ENCODE results near the gene CACHD1. TPM values are rescaled to one million over a fixed set of nuclear protein-coding genes. Genes with fewer than 3 reads are reported as not detected.
A peak's percentile ranks its signal among the peaks of the same experiment; 100 is the strongest.

Gene CACHD1
- polyA plus RNA-seq, 1 of the 3 experiments (the other 2 are of a cell fraction), result 2.2 TPM

- peaks cover 5% of the 10 kb centered on the region; the same call in 1 of the 2 replicates for H3K79me2 ChIP-seq (ENCODE audit: insufficient read depth)
- no peaks in the 10 kb centered on the region for H3K9me2 ChIP-seq
- no peak for DNase-seq
- H3F3A ChIP-seq (replicated peaks; ENCODE audit: insufficient read depth), result peaks cover 7% of the 10 kb centered on the region
- WGBS (ENCODE audit: low lambda C conversion rate), result 70% methylated on average over 3 of the region's 3 CpGs
- H3K4me3 ChIP-seq (ENCODE audit: low read depth in 2 of 2, low read length in 1 of 2), result no peak overlapping the region
- H3K9me3 ChIP-seq, result no peaks in the 10 kb centered on the region
- no peak for TF ChIP-seq CTCF (IDR thresholded peaks at IDR 0.05)
- TF ChIP-seq, protein P1, sequence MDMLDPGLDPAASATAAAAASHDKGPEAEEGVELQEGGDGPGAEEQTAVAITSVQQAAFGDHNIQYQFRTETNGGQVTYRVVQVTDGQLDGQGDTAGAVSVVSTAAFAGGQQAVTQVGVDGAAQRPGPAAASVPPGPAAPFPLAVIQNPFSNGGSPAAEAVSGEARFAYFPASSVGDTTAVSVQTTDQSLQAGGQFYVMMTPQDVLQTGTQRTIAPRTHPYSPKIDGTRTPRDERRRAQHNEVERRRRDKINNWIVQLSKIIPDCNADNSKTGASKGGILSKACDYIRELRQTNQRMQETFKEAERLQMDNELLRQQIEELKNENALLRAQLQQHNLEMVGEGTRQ (IDR thresholded peaks at IDR 0.05; ENCODE audit: borderline replicate concordance, low read depth, low read length), result no peak
- TF ChIP-seq, protein P2, sequence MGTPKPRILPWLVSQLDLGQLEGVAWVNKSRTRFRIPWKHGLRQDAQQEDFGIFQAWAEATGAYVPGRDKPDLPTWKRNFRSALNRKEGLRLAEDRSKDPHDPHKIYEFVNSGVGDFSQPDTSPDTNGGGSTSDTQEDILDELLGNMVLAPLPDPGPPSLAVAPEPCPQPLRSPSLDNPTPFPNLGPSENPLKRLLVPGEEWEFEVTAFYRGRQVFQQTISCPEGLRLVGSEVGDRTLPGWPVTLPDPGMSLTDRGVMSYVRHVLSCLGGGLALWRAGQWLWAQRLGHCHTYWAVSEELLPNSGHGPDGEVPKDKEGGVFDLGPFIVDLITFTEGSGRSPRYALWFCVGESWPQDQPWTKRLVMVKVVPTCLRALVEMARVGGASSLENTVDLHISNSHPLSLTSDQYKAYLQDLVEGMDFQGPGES (IDR thresholded peaks at IDR 0.05; ENCODE audit: low read depth, low read length), result no peak
- no peak for TF ChIP-seq RAD21 (IDR thresholded peaks at IDR 0.05; ENCODE audit: low read length)
- no peak for TF ChIP-seq JUND (IDR thresholded peaks at IDR 0.05)
- peak; percentile 33; the same call in 1 of the 2 replicates for TF ChIP-seq PBX3 (IDR thresholded peaks at IDR 0.05)
- TF ChIP-seq TCF12 (IDR thresholded peaks at IDR 0.05), result peak; percentile 33
- TF ChIP-seq, protein P3, sequence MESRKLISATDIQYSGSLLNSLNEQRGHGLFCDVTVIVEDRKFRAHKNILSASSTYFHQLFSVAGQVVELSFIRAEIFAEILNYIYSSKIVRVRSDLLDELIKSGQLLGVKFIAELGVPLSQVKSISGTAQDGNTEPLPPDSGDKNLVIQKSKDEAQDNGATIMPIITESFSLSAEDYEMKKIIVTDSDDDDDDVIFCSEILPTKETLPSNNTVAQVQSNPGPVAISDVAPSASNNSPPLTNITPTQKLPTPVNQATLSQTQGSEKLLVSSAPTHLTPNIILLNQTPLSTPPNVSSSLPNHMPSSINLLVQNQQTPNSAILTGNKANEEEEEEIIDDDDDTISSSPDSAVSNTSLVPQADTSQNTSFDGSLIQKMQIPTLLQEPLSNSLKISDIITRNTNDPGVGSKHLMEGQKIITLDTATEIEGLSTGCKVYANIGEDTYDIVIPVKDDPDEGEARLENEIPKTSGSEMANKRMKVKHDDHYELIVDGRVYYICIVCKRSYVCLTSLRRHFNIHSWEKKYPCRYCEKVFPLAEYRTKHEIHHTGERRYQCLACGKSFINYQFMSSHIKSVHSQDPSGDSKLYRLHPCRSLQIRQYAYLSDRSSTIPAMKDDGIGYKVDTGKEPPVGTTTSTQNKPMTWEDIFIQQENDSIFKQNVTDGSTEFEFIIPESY (IDR thresholded peaks at IDR 0.05; ENCODE audit: borderline replicate concordance, low read depth), result no peak
- TF ChIP-seq FOXM1 (IDR thresholded peaks at IDR 0.05; ENCODE audit: low read depth), result no peak
- peaks cover 14 to 17% of the 10 kb centered on the region in 2 experiments; a peak in 3 of 4 replicates for H3K4me1 ChIP-seq (ENCODE audit: control insufficient read depth in 1 of 2, insufficient read depth in 2 of 2, low read depth in 1 of 2, low read length in 1 of 2)
- no peak overlapping the region for H3K9ac ChIP-seq
- H3K27me3 ChIP-seq (ENCODE audit: insufficient read depth), result no peaks in the 10 kb centered on the region
- H3K27ac ChIP-seq (ENCODE audit: low read depth in 2 of 2, low read length in 1 of 2), result peak overlapping the region in 1 of 2 experiments; percentile 34; a peak in 1 of 4 replicates
- no peaks in the 10 kb centered on the region for H3K36me3 ChIP-seq (replicated peaks in 1 of 2; ENCODE audit: control insufficient read depth in 1 of 2, insufficient read depth in 2 of 2, low read length in 1 of 2)
- H3K4me2 ChIP-seq, result no peak overlapping the region
- ChIA-PET POLR2A (no interaction called here), CTCF (no interaction called here)
- H2AFZ ChIP-seq (ENCODE audit: low read depth), result no peak overlapping the region
- no peaks in the 10 kb centered on the region for H4K20me1 ChIP-seq (ENCODE audit: insufficient read depth)
These were observed 55.3 kb downstream of the CACHD1 start for GRCh38 chr1:64525116-64525686.
